Measurements from ENCODE around the gene SPATS2.

GRCh38 chr12:49531745-49532144 is 164.5 kb downstream of the SPATS2 start:
- TF ChIP-seq, protein P1, sequence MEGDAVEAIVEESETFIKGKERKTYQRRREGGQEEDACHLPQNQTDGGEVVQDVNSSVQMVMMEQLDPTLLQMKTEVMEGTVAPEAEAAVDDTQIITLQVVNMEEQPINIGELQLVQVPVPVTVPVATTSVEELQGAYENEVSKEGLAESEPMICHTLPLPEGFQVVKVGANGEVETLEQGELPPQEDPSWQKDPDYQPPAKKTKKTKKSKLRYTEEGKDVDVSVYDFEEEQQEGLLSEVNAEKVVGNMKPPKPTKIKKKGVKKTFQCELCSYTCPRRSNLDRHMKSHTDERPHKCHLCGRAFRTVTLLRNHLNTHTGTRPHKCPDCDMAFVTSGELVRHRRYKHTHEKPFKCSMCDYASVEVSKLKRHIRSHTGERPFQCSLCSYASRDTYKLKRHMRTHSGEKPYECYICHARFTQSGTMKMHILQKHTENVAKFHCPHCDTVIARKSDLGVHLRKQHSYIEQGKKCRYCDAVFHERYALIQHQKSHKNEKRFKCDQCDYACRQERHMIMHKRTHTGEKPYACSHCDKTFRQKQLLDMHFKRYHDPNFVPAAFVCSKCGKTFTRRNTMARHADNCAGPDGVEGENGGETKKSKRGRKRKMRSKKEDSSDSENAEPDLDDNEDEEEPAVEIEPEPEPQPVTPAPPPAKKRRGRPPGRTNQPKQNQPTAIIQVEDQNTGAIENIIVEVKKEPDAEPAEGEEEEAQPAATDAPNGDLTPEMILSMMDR (conservative IDR thresholded peaks at IDR 0.05 in 1 of 2, IDR thresholded peaks at IDR 0.05 in 1 of 2; ENCODE audit: low read depth in 1 of 2, low read length in 2 of 2): no peak
- TF ChIP-seq EZH2 (IDR thresholded peaks at IDR 0.05; ENCODE audit: low read length, missing control alignments): no peak
